Stimulated activated CD8-positive, alpha-beta memory T cell treated with anti-CD3 and anti-CD28 coated beads, Interleukin-12 subunit alpha, Interleukin-12 subunit beta, amount 100 ng/mL, for 1 hour (primary cell): ENCODE data around the gene CCDC78.
"Not testable (repeated sequence)": the region's sequence is repeated elsewhere in the genome, so short reads cannot be mapped to it uniquely, and the experiment has no call there.

Experiments used
- DNase-seq: peaks from one replicate; pipeline ENCODE4 v3.0.0-alpha.2; 2020; ENCODE audit warnings: low read depth

Gene CCDC78

DNA sequence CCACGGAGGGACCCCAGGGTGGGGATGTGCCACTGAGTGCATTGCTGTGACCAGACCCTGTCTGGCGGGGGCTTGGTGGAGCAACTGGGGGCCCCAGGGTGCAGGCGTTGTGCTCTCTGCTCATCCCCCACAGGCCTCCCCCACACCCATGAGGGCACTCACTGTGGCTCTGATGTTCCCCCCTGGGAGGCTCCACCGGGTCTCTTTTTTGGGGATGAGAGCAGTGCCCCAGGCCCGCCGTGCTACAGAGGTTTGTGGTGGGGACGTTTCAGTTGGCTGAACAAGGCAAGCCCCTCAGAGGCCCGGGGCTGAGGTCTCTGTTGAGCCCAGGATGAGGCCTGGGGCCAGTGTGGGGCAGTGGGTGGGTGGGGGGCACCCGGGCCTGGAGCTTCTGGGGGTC lies 2.5 kb downstream of the CCDC78 start:
- DNase-seq, result no peak

DNA sequence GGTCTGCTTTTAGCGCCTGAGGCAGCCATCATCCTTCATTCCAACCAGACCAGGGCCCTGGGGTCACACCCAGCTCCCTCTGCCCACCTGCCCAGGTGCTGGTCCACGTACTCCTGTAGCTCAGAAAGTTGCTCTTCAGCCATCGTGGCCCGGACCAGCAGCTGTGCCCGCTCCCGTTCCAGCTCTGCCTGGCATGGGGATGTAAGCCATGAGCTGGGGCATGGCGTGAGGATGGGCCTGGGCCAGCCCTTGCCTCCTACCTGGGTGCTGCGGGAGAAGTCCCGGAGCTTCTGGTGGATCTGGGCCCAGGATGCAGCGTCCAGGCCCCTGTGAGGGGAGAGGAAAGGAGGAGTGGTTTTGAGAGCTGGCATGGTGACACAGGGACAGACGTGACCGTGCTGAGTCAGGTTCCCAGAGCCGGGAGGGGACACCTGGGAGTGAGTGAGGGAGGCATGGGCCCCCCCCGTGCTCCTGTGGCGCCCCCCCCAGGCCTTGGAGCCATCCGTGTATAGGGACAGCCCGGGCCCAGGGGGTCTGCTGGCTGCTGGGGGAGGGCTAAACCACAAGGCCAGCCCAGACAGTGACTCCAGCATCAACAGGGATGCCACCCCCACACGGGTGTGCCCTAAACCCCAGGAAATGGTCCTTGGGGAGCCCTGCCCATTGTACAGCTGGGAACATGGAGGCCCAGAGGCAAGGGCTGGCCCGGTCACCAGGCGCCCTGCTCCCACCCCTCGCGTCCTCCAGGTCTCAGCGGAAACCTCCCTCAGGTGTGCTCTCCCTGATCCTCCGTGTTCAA lies 3.2 kb downstream of the CCDC78 start:
- DNase-seq, result no peak

DNA sequence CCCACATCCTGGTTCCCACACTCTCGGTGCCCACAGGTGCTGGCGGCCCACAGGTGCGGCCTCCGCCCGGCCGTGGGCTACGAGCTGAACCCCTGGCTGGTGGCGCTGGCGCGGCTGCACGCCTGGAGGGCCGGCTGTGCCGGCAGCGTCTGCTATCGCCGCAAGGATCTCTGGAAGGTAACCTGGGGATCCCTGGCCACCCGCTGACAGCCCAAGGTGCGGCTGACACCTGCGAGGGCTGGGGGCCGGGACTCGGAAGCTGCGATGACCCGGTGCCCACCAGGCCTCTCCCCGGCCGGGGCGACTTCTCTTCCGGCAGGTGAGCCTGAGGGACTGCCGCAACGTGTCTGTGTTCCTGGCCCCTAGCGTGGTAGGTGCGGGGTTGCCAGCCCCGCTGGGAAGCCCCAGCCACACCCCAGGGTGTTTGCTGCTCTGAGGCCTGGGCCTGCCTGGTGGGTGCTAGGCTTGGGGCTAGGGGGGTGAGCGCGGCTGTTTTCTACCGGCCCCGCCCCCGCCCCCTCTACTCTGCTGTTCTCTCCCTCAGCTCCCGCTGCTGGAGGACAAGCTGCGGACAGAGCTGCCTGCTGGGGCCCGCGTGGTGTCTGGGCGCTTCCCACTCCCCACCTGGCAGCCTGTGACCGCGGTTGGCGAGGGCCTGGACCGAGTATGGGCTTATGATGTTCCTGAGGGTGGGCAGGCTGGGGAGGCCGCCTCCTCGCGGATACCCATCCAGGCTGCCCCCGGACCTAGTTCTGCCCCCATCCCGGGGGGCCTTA lies 4.3 kb downstream of the CCDC78 start:
- DNase-seq, result no peak

DNA sequence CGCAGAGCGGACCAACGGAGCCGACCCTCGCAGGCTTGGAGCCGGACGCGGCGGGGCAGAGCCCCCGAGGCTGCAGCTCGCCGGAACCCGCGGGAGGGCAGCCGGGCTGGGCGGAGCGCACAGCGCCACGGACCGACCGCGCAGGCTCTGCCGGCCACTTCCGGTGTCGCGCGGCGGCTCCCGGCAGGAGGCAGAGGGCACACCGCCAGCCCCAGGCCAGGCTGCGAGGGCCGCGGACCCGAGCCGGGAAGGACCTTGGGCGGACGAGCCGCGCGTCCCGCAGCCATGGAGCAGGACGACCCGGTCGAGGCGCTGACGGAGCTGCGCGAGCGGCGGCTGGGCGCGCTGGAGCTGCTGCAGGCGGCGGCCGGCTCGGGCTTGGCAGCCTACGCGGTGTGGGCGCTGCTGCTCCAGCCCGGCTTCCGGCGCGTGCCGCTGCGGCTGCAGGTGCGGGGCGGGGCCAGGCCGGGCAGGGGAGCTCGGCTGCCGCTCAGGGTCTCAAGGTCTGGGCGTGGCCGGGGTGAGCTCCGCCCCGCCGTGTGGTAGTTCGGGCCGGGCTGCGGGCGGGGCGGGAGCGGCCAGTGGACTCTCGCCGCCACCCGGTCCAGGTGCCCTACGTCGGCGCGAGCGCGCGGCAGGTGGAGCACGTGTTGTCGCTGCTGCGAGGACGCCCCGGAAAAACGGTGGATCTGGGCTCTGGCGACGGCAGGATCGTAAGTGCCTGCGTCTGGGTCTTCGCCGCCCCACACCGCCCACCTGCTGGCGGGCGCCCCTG lies 5.1 kb downstream of the CCDC78 start, which contains the start of gene ANTKMT:
Gene ANTKMT, plus strand, starts transcription at position 157 of the 775 bp plus-strand sequence. Its CDS starts 129 bp downstream, at position 286.
- DNase-seq, result no peak

DNA sequence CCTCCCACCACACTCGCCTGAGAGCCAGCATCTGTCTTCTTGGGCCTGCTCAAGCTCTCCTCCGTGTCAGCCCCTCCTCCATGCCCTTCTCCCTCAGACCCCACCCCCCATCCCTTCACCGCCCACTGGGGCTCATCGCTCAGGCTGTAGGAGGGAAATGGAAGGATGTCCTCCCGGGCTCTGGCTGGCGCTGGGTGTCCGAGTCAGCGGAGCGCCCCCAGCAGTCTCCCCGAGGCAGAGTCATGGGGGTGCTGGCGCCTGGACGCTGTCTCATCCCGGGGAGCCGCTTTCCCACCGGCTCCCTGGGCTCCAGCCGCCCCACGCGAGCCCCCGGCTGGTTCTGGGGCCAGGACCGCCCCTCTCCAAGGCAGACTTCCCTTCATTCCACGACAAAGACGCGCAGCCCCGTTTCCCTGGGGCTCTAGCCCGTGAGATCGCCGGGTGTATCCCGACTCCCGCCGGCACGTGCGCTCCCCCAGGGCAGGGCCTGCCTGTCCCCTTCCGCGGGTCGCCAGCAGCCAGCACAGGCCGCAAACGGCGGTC lies 5.7 kb downstream of the CCDC78 start:
- DNase-seq, result no peak

DNA sequence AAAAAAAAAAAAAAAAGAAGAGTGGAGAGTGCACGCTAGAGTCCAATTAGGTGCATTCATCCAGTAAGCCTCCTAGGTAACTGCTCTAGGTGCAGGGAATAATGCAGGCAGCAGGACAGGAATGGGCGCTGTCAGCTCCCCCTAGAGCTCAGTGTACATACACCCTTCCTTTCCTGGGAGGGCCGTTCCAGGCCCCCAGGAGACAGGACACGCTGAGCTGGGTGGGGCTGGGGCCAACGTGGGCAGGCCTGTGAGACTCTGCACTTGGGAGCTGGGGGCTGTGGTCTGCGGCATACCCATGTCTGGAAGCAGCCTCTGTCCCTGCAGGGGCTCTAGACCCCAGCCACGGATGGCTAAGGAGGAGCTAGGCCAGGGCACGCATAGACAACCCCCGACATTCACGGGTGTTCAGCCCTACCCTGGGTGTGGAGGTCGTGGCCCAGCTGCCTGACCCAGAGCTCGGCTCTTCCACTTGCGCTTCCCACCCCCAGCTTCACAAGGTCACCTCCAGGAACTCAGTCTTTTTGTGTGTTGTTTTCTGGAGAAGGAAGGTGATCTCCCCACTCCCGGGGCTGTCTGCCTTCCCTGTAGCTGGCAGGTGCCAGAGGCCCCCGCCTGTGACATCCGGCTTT lies 6.3 kb downstream of the CCDC78 start:
- no peak for DNase-seq

DNA sequence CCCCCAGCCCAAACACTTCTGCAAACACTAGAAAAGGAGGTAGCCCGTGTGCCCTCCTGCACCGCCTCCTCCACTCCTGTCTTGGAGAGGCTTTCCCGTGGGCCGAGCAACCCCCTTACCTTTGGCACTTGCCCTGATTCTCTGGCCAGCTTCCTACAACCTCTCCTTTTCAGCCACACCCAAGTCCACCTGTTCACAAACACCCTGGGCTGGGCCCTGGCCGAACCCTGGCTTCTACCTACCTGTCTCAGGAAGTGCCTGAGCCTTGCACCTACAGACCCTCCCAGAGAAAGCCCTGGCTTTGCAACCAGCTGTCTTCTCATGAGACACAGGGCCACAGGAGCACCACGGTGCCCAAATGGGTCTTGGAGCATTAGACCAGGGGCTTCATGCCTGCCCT lies 7.3 kb downstream of the CCDC78 start:
- DNase-seq, result no peak

DNA sequence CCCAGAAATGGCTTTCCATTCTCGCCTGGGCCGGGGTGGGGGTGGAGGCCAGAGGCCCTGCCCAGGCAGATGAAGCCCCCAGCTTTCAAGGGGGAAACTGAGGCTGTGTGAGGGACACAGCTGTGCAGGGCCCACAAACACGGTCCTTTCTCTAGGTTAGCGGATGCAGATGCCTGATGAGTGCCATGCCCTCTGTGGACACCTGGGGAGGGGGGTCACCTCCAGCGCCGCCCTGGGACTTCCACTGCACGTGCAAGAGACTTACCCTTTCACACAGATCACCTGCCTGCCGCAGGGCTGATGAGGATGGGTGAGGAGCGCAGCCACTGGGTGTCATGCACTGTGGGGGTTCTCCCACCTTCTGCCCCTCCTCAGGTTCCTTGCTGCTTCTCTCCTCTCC lies 7.9 kb downstream of the CCDC78 start:
- no peak for DNase-seq

DNA sequence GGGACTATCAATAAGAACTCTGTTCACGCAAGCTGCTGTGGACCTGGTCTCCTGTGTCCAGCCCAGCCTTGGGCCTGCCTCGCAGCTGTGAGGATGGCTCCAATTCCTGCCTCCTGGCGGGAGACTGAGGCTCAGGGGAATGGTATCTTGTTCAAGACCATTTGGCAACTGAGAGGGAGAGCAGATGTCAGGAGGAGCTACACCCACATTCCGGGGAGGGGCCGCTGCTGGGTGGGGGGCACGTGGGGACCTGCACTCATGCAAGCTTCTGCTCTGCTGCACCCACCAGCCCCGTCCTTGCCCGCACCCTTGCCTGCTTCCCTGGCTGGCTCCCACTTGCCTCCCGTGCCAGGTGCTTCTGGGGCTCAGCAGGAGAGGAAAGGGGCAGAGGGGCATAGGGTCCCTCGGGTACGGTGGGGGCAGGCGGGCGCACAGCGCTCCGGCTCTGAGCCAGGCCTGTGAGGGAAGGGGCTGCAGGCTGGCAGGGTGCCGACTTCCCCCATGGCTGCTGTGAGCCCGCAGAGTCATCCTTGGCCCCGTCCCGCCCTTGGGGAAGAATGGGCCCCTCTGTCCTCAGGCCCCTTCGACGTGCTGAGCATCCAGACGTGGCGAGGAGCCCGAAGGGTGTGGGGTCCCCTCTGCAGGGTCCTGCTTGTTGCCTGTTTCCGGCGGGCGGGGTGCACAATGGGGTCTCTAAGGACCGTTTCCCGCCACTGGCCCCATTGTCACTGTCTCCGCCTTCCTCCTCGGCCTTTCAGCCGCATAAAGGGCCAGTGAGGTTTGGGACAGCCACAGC lies 8.6 kb downstream of the CCDC78 start:
- no peak for DNase-seq

DNA sequence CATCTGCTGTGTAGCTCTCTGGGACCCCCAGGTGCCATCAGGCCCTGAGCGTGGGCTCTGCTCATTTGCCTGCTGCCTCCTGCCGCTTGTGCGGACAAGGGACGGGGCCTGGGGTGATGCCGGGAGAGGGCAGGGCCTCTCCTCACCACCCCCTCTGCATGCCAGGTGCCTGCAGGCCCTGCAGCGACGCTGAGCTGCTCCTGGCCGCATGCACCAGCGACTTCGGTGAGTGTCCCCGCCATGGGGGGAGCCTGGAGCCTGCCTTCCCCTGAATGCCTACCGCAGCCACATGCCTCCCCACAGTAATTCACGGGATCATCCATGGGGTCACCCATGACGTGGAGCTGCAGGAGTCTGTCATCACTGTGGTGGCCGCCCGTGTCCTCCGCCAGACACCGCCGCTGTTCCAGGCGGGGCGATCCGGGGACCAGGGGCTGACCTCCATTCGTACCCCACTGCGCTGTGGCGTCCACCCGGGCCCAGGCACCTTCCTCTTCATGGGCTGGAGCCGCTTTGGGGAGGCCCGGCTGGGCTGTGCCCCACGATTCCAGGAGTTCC lies 9.4 kb downstream of the CCDC78 start:
- no peak for DNase-seq

DNA sequence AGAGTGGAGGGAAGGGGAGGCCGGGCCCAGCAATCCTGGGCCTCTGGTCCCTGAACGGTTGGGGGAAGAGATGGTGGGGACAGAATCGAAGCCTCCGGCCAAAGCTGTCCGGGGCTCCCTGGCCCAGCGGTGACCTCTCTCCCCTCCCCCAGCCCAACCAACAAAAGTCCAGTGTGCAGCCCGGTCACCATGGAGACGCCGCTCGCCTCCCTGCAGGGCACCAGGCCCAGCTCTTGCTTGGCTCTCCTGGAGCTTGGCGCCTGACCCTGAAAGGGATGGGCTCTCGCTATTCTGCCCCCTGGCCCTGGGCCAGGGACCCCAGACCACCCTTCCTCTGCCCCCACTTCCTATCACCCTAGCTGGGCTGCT lies 10.1 kb downstream of the CCDC78 start:
- no peak for DNase-seq

DNA sequence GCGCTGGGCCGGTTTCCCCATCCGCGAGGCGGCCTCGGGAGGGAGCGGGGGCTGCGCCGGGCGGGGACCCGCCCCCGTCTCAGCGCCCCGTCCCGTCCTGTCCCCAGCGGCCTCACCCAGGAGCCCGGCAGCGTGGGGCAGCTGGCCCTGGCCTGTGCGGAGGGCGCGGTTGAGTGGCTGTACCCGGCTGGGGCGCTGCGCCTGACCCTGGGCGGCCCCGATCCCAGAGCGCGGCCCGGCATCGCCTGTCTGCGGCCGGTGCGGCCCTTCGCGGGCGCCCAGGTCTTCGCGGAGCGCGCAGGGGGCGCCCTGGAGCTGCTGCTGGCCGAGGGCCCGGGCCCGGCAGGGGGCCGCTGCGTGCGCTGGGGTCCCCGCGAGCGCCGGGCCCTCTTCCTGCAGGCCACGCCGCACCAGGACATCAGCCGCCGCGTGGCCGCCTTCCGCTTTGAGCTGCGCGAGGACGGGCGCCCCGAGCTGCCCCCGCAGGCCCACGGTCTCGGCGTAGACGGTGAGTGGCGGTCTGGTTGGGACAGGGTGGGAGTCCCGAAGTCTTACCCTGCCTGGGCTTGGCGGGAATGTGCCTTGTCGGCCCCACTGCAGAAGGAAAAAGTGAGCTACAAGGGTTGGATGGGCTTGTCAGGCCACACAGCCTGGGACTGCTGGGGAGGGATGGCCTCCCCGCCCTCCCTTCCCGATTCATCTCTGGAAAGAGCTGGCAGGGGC lies 10.6 kb downstream of the CCDC78 start:
- no peak for DNase-seq

DNA sequence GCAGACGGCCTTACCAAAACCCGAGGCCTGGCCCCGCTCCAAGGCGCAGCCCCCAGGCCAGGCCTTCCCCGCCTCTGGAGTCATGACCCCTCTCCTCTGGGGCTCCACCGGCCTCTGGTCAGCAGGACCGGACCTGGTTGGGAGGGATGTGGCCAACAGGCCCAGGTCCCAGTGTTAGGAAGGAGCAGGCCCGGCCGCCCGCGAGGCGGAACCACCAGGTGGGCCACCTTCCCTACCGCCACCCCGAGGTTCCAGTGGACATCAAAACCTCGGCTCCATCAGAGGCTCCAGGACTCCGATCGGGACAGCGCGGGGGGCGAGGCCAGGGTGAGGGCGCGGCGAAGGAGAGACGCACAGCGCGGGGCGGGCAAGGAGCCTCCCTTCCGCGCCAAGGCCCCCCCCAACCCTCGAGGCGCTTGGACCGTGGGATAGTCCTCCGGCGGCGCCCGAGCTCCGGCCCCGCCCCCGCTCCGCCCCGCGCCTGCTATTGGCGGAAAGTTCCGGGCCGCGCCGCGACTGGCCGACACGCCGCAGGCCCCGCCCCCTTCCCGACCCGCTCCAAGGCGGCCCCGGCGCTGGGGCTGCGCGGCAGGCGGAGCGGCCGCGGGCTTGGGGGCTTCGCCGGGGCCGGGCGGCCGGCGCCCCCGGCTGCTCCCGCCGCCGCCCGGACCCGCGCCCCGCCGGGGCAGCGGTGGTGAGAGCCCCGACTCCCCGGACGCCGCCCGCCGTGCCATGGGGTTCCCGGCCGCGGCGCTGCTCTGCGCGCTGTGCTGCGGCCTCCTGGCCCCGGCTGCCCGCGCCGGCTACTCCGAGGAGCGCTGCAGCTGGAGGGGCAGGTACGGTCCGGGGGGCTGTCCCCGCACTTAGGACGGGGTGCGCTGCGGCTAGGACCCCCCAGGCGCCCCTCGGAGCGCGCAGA lies 11.4 kb downstream of the CCDC78 start, which contains the start of gene METRN:
Gene METRN, plus strand, starts transcription at position 561 of the 919 bp plus-strand sequence. Its CDS starts 172 bp downstream, at position 733.
- DNase-seq, result peak; percentile 80

DNA sequence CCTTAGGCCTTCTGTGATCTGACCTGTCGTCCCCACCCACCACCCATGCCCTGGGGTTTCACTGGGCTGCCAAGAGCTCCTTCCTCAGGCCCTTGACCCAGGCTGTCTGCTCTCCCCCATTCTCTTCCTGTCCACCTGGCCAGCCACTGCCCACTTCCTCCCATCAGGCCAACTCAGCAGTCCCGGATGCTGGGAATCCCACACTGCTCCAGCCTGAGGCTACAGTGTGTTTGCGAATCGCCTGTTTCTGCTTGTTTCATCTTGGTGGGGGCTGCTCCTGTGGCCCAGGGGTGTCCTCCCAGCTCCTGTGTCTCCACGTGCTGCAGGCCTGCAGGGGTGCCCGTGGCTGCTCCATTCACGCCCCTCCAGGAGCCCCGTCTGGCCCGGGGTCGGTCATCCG lies 12.2 kb downstream of the CCDC78 start:
- DNase-seq, result no peak

DNA sequence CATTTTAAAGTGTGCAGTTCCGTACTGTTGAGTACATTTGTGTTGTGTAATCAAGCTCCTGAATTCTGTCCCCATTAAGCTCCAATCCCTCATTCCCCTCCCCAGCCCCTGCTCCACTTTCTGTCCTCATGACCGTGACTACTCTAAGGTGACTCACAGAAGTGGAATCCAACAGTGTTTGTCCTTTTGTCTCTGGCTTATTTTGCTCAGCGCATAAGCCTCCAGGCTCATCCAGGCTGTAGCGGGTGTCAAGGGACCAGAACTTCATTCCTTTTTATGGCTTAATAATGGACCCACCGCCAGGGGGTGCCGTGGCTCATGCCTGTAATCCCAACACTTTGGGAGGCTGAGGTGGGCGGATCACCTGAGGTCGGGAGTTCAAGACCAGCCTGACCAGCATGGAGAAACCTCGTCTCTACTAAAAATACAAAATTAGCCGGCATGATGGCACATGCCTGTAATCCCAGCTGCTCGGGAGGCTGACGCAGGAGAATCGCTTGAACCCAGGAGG lies 13.4 kb downstream of the CCDC78 start:
- not testable (repeated sequence) for DNase-seq

DNA sequence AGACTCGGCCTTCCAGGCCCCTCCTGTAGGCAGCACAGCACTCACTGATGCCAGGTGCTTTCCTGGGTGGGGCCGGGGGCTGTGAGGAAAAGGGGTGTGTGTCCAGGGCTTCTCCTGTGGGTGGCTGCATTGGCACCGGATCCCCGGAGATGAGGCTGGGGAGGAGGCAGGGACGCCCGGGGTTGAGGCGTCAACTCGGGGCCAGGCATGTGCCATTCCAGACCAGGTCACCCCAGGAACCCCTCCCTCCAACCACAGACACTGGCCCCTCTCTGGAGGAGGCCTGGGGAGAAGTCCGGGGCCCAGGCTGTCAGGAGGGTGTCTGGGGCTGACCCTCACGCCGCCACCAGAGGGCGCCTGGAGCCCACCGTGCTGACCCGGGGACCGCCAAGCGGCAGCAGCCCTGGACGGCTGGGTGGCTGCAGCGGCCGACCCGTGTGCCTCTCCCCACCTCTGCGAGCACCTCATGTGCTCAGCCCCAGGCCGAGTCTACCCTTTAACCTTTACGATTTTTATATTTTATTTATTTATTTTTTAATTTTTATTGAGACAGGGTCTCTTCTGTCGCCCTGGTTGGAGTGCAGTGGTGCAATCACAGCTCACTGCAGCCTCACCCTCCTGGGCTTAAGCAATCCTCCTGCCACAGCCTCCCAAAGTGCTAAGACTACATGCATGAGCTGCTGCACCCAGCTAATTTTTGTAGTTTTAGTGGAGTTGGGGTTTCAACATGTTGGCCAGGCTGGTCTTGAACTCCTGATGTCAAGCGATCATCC lies 14.5 kb downstream of the CCDC78 start:
- DNase-seq, result peak; percentile 64

DNA sequence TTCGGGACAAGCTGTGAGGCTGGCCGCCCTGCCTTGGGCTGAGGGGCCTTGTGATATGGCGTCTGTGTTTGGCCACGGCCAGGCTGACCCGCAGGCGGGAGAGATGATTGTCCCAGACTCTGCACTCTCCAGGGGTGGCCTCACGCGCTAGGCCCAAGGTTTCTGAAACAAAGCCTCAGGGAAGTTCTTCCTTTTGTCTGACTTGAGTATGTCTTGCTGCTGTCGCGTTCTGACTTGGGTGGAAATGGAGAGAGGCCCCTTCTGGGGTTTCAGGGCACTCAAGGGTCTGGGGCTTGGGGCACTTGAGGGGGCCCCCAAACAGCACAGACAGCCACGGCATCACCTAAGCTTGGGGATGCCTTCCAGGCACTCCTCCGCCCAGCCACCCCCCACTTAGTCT lies 15.2 kb downstream of the CCDC78 start:
- no peak for DNase-seq
